ENCODE data around the gene NELL1. TPM values are rescaled to one million over a fixed set of nuclear protein-coding genes. Genes with fewer than 3 reads are reported as not detected.

The NELL1 gene
- polyA plus RNA-seq, 1 experiment, result not detected

DNA sequence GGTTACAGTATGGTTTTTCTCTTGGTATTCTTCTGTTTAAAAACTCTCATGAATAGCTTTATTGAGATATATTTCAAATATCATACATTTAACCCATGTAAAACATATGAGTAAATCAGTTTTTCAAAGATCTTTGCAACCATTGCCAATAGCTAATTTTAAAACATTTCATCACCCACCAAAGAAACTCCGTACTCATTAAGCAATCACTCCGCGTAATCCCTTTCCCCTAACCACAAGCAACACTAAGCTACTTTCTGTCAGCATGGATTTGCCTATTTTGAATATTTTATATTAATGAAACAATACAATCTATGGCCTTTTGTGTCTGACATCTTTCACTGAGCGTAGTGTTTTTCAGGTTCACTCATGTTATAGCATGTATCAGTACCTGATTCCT is 825.6 kb downstream of the NELL1 start:
- H3K4me3 ChIP-seq (ENCODE audit: low read depth, low read length), result no peak overlapping the region
- ChIA-PET CTCF (no interaction called here), POLR2A (no interaction called here)
- TF ChIP-seq, protein P1, sequence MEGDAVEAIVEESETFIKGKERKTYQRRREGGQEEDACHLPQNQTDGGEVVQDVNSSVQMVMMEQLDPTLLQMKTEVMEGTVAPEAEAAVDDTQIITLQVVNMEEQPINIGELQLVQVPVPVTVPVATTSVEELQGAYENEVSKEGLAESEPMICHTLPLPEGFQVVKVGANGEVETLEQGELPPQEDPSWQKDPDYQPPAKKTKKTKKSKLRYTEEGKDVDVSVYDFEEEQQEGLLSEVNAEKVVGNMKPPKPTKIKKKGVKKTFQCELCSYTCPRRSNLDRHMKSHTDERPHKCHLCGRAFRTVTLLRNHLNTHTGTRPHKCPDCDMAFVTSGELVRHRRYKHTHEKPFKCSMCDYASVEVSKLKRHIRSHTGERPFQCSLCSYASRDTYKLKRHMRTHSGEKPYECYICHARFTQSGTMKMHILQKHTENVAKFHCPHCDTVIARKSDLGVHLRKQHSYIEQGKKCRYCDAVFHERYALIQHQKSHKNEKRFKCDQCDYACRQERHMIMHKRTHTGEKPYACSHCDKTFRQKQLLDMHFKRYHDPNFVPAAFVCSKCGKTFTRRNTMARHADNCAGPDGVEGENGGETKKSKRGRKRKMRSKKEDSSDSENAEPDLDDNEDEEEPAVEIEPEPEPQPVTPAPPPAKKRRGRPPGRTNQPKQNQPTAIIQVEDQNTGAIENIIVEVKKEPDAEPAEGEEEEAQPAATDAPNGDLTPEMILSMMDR (IDR thresholded peaks at IDR 0.05; ENCODE audit: low read depth, low read length), result no peak
- no peaks in the 10 kb centered on the region for H3K27me3 ChIP-seq (ENCODE audit: control insufficient read depth, insufficient read depth, low read length)
- H3K27ac ChIP-seq (ENCODE audit: low read depth, low read length), result no peak overlapping the region
- peaks cover 3% of the 10 kb centered on the region; the same call in 1 of the 2 replicates for H3K9me3 ChIP-seq (ENCODE audit: control insufficient read depth, insufficient read depth, low read length)
- no peak for DNase-seq (ENCODE audit: low read depth, low spot score)

DNA sequence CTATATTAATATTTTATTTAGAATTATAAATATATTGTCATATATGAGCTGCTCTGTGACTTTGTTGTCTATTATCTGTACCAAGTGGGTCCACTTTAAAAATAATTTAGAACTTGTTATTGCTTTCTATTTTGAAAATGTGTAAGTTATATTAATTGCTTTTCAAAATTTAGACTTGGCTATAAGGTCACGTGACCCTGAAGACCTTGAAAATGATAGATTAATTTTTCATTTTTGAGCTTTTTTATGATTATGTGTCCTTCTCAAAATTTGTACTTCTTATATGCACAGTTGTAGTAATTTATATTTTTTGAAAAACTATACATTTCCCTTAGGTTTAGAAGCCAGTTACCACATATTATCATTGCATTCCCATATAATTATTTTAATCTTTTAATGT is 826.5 kb downstream of the NELL1 start:
- TF ChIP-seq, protein P1 (IDR thresholded peaks at IDR 0.05; ENCODE audit: low read depth, low read length), result no peak
- Histone ChIP-seq H3K27me3 (ENCODE audit: control insufficient read depth, insufficient read depth, low read length) (no peaks in the 10 kb centered on the region), H3K4me3 (ENCODE audit: low read depth, low read length) (no peak overlapping the region), H3K27ac (ENCODE audit: low read depth, low read length) (no peak overlapping the region), H3K9me3 (ENCODE audit: control insufficient read depth, insufficient read depth, low read length) (peaks cover 3% of the 10 kb centered on the region; the same call in 1 of the 2 replicates)
- ChIA-PET POLR2A (no interaction called here), CTCF (no interaction called here)
- DNase-seq (ENCODE audit: low read depth, low spot score), result no peak

DNA sequence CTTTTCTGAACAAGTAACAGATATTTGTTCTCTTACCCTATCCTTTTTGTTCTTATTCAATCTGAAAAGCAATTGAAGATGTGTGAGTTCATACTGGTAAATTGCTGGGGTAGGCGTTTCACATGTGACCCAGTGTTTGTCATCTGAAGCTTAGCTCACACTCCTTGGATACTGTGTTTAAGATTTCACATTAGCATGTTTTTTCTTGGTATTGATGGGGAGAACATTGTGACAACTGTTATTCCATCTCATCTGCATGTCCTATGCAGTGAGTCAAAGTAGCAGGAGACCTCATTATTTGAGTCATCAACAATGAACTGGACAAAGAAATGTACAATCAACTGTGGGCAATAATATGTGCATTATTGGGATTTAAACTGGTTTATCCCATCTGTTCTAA is 831.9 kb downstream of the NELL1 start:
- no peak for DNase-seq (ENCODE audit: low read depth, low spot score)
- Histone ChIP-seq H3K27me3 (ENCODE audit: control insufficient read depth, insufficient read depth, low read length) (no peaks in the 10 kb centered on the region), H3K9me3 (ENCODE audit: control insufficient read depth, insufficient read depth, low read length) (peaks cover 3% of the 10 kb centered on the region; the same call in 1 of the 2 replicates), H3K27ac (ENCODE audit: low read depth, low read length) (no peak overlapping the region), H3K4me3 (ENCODE audit: low read depth, low read length) (no peak overlapping the region)
- ChIA-PET CTCF (no interaction called here), POLR2A (no interaction called here)
- TF ChIP-seq, protein P1 (IDR thresholded peaks at IDR 0.05; ENCODE audit: low read depth, low read length), result no peak

DNA sequence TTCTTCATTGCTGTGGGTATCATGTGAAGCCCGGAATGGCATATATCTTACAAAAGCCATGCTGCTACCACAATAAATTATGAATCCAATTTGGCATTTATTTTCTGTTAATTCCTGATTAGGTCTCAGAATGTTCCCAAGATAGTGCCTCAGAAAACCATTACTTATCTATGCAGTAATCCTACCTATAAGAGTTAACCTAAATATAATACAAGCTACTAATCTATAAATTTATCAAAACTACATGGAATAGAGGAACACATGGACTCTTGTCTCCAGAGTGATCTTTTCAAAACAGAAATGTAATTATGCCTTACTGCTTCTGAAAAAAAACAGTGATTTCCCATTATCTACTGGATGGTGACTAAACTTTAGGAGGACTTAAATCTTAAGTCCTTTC is 835.7 kb downstream of the NELL1 start:
- H3K27ac ChIP-seq (ENCODE audit: low read depth, low read length), result no peak overlapping the region
- H3K27me3 ChIP-seq (ENCODE audit: control insufficient read depth, insufficient read depth, low read length), result no peaks in the 10 kb centered on the region
- DNase-seq (ENCODE audit: low read depth, low spot score), result no peak
- TF ChIP-seq, protein P1 (IDR thresholded peaks at IDR 0.05; ENCODE audit: low read depth, low read length), result no peak
- POLR2A ChIA-PET, result no interaction called here
- CTCF ChIA-PET, result no interaction called here
- H3K4me3 ChIP-seq (ENCODE audit: low read depth, low read length), result no peak overlapping the region
- H3K9me3 ChIP-seq (ENCODE audit: control insufficient read depth, insufficient read depth, low read length), result peaks cover 4% of the 10 kb centered on the region; the same call in 1 of the 2 replicates

DNA sequence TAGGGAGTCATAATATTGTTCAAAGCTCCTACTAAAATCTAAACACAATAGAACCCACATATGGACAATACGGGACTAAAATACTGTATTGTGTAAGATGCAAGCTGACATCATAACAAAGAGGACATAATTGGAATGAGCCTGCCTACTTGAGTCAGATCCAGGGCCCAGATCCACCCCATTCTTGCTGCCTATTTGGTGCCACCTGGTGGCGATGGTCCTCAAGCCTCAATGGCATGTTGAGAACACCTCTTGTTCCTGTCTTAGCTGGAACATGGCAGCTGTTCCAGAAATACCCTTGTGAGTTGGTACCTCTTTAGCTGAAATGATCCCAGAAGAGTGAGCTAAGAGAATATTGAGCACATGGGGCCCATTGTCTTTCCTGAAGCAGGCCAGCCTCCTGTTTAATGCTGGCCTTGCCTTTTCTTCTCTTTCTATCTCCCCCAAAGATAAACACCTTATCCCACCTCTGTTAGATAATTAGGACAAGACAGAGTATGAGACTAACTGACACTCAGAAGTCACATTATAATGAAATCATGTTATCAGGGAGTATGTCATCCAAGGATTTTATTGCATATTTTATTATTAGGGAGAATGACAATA is 842.6 kb downstream of the NELL1 start:
- no peaks in the 10 kb centered on the region for H3K27me3 ChIP-seq (ENCODE audit: control insufficient read depth, insufficient read depth, low read length)
- H3K27ac ChIP-seq (ENCODE audit: low read depth, low read length), result no peak overlapping the region
- TF ChIP-seq, protein P1 (IDR thresholded peaks at IDR 0.05; ENCODE audit: low read depth, low read length), result no peak
- H3K9me3 ChIP-seq (ENCODE audit: control insufficient read depth, insufficient read depth, low read length), result peaks cover 6% of the 10 kb centered on the region
- no peak overlapping the region for H3K4me3 ChIP-seq (ENCODE audit: low read depth, low read length)
- POLR2A ChIA-PET, result no interaction called here
- no peak for DNase-seq (ENCODE audit: low read depth, low spot score)
- CTCF ChIA-PET, result interaction anchor here (0.6 kb wide), 1 partner anchor 641 kb away, joined by 3 read pairs; no protein-coding TSS in a partner anchor
